NCI-H2081 treated with DMSO at 0.1 percent for 48 hours (cell line): ENCODE data around the gene MAML1.

Experiments
- DNase-seq: peaks from one replicate; lab custom pipeline; 2025; lab: John Stamatoyannopoulos, UW

Gene MAML1

DNA sequence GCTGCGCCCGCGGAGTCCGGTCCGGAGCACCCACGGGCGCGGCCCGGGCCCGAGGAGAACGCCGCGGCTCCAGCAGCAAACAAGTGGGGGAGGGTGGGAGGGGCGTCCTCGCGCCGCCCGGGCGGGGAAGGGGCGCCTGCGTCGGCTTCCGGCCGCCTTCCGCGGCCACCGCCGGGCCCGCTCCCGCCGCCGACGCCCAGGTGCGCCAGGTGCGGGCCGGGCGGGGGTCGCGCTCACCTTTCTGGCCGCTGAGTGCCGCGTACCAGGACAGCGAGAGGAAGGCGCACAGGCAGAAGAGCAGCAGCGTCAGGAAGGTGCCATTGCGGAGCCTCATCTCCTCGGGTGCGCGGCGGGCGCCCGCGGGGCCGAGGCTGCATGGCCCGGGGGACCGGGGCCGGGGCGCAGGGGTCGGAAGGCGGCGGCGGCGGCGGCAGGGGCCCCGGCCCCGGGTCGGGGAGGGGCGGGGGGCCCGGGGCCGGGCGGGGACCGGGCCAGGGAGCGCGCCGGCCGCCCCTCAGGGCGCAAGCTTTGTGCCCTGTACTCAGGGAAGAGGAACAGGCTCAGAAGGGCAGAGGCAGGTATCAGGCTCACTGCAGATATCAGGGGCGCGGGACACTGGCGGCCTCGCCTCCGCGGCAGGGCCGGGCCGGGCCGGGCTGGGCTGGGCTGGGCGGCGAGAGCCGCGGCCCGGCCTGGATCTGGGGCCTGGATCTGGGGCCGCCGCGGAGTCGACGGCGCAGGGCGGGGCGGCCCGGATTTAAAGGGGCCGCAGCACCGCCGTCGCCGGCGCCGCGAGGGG, 73.8 kb downstream of the MAML1 start, which contains the start of gene MGAT4B:
Gene MGAT4B, minus strand, starts transcription at position 617 of the 799 bp plus-strand sequence. Its CDS starts 283 bp downstream, at position 334.
- peak; percentile 11 for DNase-seq

- no peak for DNase-seq
Measured at GRCh38 chr5:179812135-179812825, 79.7 kb downstream of the MAML1 start.

DNA sequence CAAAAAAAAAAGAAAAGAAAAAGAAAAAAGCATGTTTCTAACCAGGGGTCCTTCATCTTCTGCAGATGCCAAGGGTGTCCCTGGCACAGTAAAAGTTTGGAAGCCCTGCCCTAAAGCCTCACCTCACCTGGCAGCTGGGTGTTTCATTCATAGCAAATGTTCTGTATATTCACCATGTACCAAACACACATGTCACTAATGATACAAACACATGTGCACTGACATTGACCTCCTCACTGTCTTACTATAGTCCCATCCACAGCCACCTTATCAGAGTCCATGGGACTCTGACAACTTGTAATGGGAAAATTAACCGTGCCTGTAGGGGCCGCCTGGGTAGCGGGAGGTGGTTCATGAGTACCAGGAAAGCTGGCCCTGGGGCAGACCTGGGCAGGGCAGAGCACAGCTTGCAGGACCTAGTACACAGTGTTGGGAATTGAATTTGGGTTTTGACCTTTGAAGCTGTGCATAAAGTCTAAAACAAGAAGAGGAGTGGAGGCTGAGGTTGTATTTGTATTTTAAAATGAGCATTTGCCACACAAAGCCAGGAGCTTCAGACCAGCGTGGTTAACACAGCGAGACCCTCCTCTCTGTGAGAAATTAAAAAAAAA, 80.5 kb downstream of the MAML1 start:
- DNase-seq = no peak

GRCh38 chr5:179814090-179814489, 81.5 kb downstream of the MAML1 start:
- no peak for DNase-seq

- DNase-seq = no peak
Measured at GRCh38 chr5:179815491-179816249, 83.0 kb downstream of the MAML1 start.

DNA sequence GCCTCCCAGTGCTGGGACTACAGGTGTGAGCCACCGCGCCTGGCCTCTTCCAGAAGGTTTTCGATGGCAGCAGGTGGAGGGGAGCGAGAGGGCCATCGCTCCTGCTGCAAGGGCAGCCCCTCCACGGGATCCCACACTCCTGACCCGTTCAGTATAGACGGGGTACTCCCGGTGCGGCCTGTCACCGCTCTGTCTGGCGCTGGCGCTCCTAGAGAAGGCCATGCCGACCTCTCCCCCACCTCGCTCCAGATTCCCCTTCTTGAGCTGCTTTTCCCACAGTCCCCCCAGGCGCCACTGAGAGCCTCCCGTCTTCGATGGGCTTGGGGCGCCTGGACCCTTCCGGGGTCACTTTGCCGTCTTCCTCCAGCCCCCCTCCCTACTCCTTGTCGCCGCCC, 83.8 kb downstream of the MAML1 start:
- DNase-seq = no peak

- no peak for DNase-seq
Measured at GRCh38 chr5:179816796-179817469, 84.3 kb downstream of the MAML1 start.

GRCh38 chr5:179817470-179817840, 84.8 kb downstream of the MAML1 start:
- no peak for DNase-seq

- no peak for DNase-seq
Measured at GRCh38 chr5:179817890-179818745, 85.5 kb downstream of the MAML1 start.

- DNase-seq = no peak
Measured at GRCh38 chr5:179818746-179819295, 86.2 kb downstream of the MAML1 start.

DNA sequence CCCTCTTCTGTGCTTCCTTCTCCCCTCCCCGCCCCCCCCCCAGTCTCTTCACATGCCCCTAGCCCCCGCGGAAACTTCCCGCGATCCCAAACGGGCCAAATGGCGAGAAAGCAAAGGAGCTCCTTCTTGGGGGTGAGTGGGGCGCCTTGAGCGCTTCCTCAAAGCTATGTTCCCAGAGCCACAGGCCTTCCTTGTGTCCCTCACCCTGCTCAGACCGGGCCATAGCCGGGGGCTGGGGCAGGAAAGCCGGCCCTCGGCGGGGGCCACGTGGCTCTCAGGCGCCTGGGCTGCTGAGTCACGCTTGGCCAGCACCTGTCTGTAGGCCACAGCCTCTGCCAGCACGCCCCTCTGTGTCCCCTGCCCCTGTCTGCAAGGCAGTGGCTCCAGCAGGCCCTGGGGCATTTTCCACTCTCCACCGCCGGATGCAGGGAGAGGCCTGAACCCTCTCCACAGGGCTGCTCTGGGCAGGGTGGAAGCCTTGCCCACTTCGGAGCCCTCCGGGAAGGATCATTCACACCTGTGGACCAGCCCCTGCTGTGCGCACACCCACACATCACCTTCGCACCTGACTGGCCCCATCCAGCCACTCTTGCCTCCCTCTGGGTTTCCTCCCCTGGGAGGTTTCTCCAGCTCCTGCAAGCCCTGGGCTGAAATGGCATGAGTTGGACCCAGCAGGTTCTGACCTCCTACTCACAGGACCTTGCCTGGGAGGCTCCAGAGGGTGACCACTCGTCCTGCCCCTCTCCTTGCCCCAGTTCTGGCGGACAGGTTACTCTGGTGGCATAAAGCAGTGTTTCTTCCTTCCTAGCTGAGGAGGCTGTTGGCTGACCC, 86.9 kb downstream of the MAML1 start:
- no peak for DNase-seq

DNA sequence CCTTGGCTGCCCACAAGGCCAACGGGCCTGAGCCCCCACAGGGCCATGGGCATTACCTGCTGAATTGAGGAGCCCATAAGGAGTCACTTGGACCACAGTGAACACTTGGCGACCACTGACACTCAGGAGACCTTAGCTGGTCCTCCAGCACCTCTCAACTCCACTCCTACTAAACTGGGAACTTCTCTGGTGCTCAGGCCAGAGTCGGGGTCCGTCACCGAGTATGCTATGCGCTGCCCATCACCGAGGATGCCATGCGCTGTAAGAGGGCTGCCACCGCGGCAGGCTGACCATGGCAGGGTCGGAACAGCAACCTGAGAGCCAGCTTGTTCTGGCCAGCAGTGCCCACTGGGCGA, 87.5 kb downstream of the MAML1 start:
- DNase-seq = no peak

DNA sequence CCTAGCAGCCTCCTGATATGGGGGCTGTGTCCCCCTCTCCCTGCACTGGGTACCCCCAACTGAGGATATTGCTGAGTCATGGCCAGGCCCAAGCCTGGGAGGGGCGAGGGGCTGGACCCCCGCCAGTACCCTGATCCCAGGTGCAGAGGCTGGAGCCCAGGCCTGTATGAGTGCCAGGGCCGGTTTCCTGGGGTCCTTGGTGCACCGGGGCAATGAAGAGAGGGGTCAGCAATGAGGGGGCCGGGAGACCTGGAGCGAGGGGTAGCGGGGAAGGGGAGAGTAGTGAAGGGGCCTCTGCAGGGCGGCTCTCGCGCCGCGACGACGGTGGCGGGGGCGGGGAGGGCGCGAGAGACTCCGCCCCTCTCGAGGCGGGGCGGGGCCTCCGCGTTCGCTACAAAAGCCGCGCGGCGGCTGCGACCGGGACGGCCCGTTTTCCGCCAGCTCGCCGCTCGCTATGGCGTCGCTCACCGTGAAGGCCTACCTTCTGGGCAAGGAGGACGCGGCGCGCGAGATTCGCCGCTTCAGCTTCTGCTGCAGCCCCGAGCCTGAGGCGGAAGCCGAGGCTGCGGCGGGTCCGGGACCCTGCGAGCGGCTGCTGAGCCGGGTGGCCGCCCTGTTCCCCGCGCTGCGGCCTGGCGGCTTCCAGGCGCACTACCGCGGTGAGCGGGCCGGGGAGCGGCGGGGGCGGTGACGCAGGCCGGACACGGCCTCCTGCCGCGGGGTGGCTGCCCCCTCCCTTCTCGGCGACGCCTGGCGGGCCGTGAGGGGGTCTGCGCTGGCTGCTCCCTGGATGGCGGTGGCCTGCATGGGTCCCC, 88.1 kb downstream of the MAML1 start, which contains the start of gene SQSTM1:
Gene SQSTM1, plus strand, starts transcription at position 423 of the 815 bp plus-strand sequence. Its CDS starts 32 bp downstream, at position 455.
- DNase-seq = no peak

- no peak for DNase-seq
Measured at GRCh38 chr5:179821298-179822058, 88.9 kb downstream of the MAML1 start.

DNA sequence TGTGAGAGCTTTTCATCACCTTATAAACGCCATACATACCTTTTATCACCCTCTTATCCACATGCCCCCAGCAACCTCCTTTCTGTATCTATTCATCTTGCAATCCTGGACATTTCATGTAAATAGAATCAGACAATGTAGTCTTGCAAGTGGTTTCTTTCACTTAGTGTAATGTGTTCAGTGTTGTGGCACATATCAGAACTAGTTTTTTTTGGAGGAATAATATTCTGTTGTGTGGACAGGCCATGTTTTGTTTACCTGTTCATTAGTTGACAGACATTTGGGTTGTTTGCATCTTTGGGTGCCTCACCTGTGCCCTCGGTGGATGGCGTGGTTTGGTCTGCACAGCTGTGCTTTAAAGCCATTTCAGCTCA, 89.4 kb downstream of the MAML1 start:
- DNase-seq = no peak

DNA sequence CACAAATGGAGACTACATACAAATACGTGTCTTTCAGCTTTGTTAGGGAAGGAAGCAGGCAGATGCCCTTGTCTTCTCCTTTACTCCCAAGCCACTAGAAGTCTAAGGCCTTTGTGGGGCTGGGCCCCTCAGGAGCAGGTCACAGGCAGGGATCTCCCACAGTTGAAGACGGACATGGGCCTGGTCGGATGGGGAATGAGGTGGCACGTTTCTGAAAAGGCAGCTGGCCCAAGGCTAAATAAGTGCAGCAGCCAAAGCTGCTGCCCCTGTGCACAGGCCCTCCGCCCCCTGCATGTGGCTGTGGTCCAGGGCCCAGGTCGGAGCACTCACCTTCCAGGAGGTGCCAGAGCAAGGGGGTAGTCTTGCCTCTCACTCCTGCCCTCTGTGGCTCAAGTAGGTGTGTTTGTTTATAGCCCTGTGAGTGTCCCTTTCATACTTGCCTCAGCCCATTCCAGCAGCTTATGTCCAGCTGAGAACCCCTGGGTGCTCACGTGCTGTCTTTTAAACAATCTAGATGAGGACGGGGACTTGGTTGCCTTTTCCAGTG, 89.9 kb downstream of the MAML1 start:
- DNase-seq = no peak

DNA sequence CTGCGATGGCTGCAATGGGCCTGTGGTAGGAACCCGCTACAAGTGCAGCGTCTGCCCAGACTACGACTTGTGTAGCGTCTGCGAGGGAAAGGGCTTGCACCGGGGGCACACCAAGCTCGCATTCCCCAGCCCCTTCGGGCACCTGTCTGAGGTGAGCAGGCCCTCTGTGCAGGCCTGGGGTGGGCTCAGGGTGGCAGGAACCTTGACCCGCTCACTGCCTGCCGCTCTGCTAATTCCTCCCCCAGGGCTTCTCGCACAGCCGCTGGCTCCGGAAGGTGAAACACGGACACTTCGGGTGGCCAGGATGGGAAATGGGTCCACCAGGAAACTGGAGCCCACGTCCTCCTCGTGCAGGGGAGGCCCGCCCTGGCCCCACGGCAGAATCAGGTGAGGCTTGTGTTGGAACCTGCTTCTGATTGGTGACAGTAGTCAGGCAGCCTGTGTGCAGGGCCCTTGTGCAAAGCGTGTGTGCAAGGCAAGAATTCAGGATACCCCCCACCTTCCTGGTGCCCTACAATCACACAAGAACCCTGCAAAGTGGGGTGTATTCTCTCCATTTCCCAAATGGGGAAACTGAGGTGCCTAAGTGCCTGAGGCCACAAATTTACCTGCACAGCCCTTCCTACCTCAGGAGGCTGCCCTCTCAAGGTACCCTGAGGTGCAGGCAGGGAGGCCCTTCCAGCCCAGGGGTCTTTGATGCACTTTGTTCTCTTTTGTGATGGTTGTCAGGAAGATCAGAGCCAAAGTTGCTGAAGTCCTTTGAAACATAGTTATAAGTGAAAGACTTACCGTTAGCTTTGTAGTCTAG, 91.5 kb downstream of the MAML1 start:
- DNase-seq = no peak
